NCI-H1417 (cell line): ENCODE data around the gene HELQ.

Experiments
- DNase-seq, 3 experiments: peaks; one replicate each; lab custom pipeline; 2025; lab: John Stamatoyannopoulos, UW

The HELQ gene

GRCh38 chr4:83372931-83373330 lies 82.7 kb downstream of the HELQ start:
- no peak for DNase-seq

GRCh38 chr4:83371936-83372335 lies 83.7 kb downstream of the HELQ start:
- DNase-seq: no peak

GRCh38 chr4:83371235-83371634 lies 84.4 kb downstream of the HELQ start:
- no peak for DNase-seq

- DNase-seq: no peak
These were observed 85.0 kb downstream of the HELQ start for GRCh38 chr4:83370640-83370906.

GRCh38 chr4:83369831-83370639 lies 85.6 kb downstream of the HELQ start:
- no peak for DNase-seq

- no peak for DNase-seq
These were observed 91.3 kb downstream of the HELQ start for GRCh38 chr4:83364312-83364711.

- peak; percentile 12 to 58 (median 55) for DNase-seq
These were observed 92.9 kb downstream of the HELQ start for GRCh38 chr4:83362492-83363329.

- no peak for DNase-seq
These were observed 94.1 kb downstream of the HELQ start for GRCh38 chr4:83361416-83362103.

- DNase-seq: no peak
These were observed 95.6 kb downstream of the HELQ start for GRCh38 chr4:83360018-83360417.

- no peak for DNase-seq
These were observed 97.2 kb downstream of the HELQ start for GRCh38 chr4:83358410-83358809.
